ENCODE results near the gene MGST2. TPM values are rescaled to one million over a fixed set of nuclear protein-coding genes. Genes with fewer than 3 reads are reported as not detected.

The MGST2 gene
- total RNA-seq, 2 experiments from 2014 or later: 22.9 to 25.0 TPM

DNA sequence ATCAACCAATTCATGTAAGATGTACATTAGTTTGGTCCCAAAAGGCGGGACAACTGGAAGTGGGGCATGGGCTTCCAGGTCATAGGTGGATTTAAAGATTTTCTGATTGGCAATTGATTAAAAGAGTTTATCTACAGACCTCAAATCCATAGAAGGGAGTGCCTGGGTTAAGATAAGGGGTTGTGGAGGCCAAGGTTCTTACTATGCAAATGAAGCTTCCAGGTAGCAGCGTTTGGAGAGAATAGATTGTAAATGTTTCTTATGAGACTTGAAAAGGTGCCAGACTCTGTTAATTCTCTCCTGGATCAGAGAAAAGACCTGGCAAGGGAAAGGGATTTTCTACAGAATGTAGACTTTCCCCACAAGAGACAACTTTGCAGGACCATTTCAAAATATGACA lies 2.4 kb downstream of the MGST2 start:
- Mint-ChIP-seq H3K9me3 (no peaks in the 10 kb centered on the region), H3K27ac (no peak overlapping the region), H3K36me3 (ENCODE audit: low read depth) (peaks cover 17% of the 10 kb centered on the region), H3K27me3 (no peaks in the 10 kb centered on the region), H3K4me3 (no peak overlapping the region), H3K4me1 (peaks cover 40% of the 10 kb centered on the region)
- DNase-seq: no peak
- POLR2A ChIA-PET: no interaction called here
- CTCF ChIA-PET: interaction anchor here (1.5 kb wide), 1 partner anchor 11 kb away, joined by 5 read pairs; no protein-coding TSS in a partner anchor

DNA sequence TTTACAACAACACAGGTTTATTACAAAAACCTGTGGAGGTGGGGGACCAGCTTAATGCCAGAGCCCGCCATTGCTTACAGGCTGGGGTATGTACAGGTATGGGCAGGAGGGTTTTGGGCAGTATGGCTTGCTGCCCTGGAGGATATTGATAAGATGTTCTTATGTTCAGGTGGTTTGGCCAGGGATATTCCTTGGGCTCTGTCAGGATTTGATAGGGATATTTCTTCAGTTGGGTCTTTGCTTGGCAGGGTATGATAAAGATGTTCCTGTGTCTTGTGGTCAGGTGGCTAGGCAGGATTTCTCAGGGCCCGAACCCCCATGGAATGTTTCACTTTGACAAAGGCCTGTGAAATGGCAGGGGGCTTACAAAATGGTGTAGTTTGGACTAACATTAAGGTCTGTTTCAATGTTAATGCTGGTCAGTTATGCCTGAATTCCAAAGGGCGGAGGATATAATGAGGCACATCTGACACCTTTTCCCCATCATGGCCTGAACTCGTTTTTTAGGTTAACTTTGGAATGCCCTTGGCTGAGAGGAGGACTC lies 3.1 kb downstream of the MGST2 start:
- ChIA-PET POLR2A (no interaction called here), CTCF (interaction anchor here (1.1 to 1.5 kb wide), 2 partner anchors 12 to 14 kb away, joined by 4 to 5 read pairs; no protein-coding TSS in a partner anchor)
- DNase-seq: no peak
- peaks cover 40% of the 10 kb centered on the region for H3K4me1 Mint-ChIP-seq
- no peaks in the 10 kb centered on the region for H3K9me3 Mint-ChIP-seq
- no peak overlapping the region for H3K4me3 Mint-ChIP-seq
- no peak overlapping the region for H3K27ac Mint-ChIP-seq
- no peaks in the 10 kb centered on the region for H3K27me3 Mint-ChIP-seq
- peaks cover 17% of the 10 kb centered on the region for H3K36me3 Mint-ChIP-seq (ENCODE audit: low read depth)

DNA sequence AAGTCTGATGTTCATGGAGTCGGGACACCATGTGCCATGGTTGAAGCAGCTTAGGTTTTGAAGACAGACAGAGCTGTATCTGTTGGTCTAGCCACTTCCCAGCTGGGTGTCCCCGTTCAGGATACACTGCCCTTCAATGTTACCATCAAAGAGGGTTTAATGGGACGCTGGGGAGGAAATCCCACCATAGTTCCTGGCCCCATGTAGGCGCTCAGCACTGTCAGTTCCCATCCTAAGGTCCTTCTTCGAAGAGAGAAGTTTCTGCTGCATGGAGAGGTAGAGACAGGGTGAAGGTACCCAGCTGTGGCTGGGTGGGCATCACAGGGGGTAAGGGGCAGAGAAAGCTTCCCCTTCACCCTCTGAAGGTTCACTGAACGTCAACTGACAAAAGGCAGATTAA lies 3.7 kb downstream of the MGST2 start:
- DNase-seq: no peak
- H3K9me3 Mint-ChIP-seq: no peaks in the 10 kb centered on the region
- H3K4me3 Mint-ChIP-seq: no peak overlapping the region
- POLR2A ChIA-PET: interaction anchor here (0.5 kb wide), 1 partner anchor 13 kb away, joined by 4 read pairs; no protein-coding TSS in a partner anchor
- H3K27ac Mint-ChIP-seq: no peak overlapping the region
- no peaks in the 10 kb centered on the region for H3K27me3 Mint-ChIP-seq
- CTCF ChIA-PET: interaction anchor here (1.1 to 1.5 kb wide), 2 partner anchors 12 to 14 kb away, joined by 4 to 5 read pairs; no protein-coding TSS in a partner anchor
- H3K36me3 Mint-ChIP-seq (ENCODE audit: low read depth): peaks cover 17% of the 10 kb centered on the region
- peaks cover 40% of the 10 kb centered on the region for H3K4me1 Mint-ChIP-seq

DNA sequence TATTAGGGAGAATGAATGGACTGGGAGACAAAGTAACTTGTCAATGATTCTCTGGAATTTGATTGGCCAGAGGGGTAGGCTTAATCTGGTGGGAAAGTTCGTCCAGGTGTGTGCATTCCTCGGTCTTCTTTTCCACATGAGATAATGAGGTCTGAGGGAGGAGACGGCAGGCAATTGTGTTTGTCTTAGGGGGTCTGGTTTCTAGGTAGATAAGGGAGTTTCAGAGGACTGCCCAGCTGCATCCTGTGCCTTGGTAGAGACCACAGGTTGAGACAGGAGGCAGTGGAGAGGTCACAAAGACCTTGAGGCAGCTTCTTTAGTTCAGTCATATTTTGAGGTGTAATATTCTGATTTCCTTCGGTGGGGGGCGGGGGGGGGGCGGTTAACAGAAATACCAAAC lies 4.3 kb downstream of the MGST2 start:
- DNase-seq: no peak
- Mint-ChIP-seq H3K4me3 (no peak overlapping the region), H3K9me3 (no peaks in the 10 kb centered on the region), H3K27me3 (no peaks in the 10 kb centered on the region), H3K4me1 (peaks cover 40% of the 10 kb centered on the region), H3K36me3 (ENCODE audit: low read depth) (peaks cover 17% of the 10 kb centered on the region), H3K27ac (no peak overlapping the region)
- ChIA-PET CTCF (interaction anchor here (0.6 to 1.2 kb wide), 3 partner anchors 12 to 490 kb away, joined by 4 to 5 read pairs (median 4); no protein-coding TSS in a partner anchor), POLR2A (no interaction called here)

DNA sequence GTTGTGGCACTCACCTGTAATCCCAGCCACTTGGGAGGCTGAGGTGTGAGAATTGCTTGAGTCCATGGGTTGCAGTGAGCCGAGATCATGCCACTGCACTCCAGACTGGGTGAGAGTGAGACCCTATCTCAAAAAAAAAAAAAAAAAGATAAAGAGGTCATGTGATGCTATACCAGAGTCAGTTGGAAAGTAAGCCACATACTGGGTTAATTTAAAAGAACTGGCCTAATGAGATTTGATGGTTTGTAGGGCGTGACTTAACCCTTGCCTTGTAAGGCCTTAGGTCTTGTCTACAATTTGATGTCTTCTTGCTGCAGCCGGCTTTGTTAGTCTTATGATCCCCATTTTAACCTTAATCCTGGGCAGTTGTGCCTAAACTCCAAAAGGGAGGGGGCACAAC lies 5.2 kb downstream of the MGST2 start:
- H3K36me3 Mint-ChIP-seq (ENCODE audit: low read depth): peaks cover 17% of the 10 kb centered on the region
- ChIA-PET CTCF (interaction anchor here (0.6 to 1.2 kb wide), 2 partner anchors 13 to 490 kb away, joined by 4 to 5 read pairs; no protein-coding TSS in a partner anchor), POLR2A (no interaction called here)

DNA sequence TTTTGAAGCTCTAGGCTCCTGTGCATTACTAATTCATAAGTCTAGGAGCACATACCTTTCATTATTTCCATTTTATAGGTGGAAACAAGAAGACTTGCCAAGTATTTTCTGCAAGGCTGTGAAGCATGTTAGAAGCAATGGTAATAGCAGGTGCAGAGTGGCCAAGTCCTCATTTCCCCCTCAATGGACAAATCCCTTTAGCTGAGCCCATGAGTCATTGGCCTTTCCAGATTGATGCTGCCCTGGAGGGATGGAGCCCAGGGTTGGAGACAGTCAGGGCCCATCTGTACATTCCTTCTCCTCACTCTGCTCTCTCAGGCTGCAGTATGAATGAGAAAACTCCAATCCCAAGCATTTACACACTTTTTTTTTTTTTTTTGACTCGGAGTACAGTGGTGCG lies 6.6 kb downstream of the MGST2 start:
- H3K9me3 Mint-ChIP-seq: no peaks in the 10 kb centered on the region
- H3K4me3 Mint-ChIP-seq: no peak overlapping the region
- no peak overlapping the region for H3K27ac Mint-ChIP-seq
- H3K4me1 Mint-ChIP-seq: peaks cover 31% of the 10 kb centered on the region
- no peak for DNase-seq
- CTCF ChIA-PET: interaction anchor here (1.0 to 1.1 kb wide), 2 partner anchors 8 to 15 kb away, joined by 4 to 5 read pairs; no protein-coding TSS in a partner anchor
- peaks cover 12% of the 10 kb centered on the region for H3K36me3 Mint-ChIP-seq (ENCODE audit: low read depth)
- POLR2A ChIA-PET: no interaction called here
- H3K27me3 Mint-ChIP-seq: no peaks in the 10 kb centered on the region

More for the DNA sequence above, 5.2 kb downstream of the MGST2 start:
- Mint-ChIP-seq H3K4me1 (peaks cover 34% of the 10 kb centered on the region), H3K27me3 (no peaks in the 10 kb centered on the region), H3K4me3 (no peak overlapping the region), H3K9me3 (no peaks in the 10 kb centered on the region), H3K27ac (no peak overlapping the region)
- DNase-seq: no peak

DNA sequence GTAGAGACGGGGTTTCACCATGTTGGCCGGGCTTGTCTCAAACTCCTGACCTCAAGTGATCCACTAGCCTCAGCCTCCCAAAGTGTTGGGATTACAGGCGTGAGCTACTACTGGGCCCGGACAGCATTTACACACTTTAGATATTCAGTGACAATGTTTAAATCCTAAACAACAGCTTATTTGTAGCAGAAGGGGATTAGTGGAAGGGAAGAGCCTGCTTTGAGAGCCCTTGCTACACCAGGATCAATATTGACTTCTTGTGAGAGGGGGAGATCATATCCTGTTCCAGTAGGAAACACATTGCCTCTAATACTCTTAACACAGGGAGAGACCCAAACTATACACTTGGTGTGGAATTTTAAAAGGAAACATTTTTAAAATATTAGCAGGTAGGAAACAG lies 7.1 kb downstream of the MGST2 start:
- POLR2A ChIA-PET: no interaction called here
- CTCF ChIA-PET: interaction anchor here (1.0 to 1.1 kb wide), 2 partner anchors 9 to 16 kb away, joined by 4 to 5 read pairs; no protein-coding TSS in a partner anchor
- peaks cover 11% of the 10 kb centered on the region for H3K36me3 Mint-ChIP-seq (ENCODE audit: low read depth)
- H3K27ac Mint-ChIP-seq: no peak overlapping the region
- H3K27me3 Mint-ChIP-seq: no peaks in the 10 kb centered on the region
- no peak for DNase-seq
- no peaks in the 10 kb centered on the region for H3K9me3 Mint-ChIP-seq
- no peak overlapping the region for H3K4me3 Mint-ChIP-seq
- peaks cover 26% of the 10 kb centered on the region for H3K4me1 Mint-ChIP-seq

DNA sequence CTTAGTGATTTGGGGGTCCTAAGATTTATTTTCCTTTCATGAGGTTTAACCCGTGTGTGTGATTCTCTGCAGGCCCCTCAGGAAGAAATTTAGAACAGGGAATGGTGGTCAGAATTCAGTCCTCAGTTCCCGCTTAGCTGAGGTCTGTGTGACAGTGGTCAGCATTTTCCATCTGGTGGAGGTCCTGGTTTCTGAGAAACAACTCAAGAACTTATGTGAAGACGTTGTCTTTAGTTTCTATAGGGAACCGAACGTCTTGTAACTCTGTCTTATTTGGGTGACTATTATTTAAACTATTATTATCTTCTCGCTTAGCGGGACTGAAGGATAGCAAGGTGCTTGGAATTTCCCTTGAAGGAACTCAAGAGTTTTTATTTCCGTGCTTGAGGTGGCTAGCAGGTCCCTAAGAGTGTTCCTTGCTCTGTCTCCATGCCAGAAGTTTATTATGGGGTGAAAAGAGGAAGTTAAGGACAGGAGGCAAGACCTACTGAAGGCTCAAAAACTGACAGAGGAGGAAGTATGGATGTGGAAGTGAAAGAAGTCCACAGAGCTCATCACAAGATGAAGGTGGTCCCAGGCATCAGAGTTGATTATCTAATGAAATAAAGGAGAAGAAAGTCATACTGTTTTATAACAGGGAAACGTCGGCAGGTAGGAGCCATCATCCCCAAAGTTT lies 9.4 kb downstream of the MGST2 start:
- Mint-ChIP-seq H3K27me3 (no peaks in the 10 kb centered on the region), H3K4me1 (peaks cover 10% of the 10 kb centered on the region), H3K9me3 (no peaks in the 10 kb centered on the region), H3K4me3 (no peak overlapping the region), H3K27ac (no peak overlapping the region), H3K36me3 (ENCODE audit: low read depth) (peaks cover 23% of the 10 kb centered on the region)
- ChIA-PET CTCF (interaction anchor here (1.1 to 2.0 kb wide), 2 partner anchors 13 to 16 kb away, joined by 3 to 5 read pairs; no protein-coding TSS in a partner anchor), POLR2A (no interaction called here)
- no peak for DNase-seq

DNA sequence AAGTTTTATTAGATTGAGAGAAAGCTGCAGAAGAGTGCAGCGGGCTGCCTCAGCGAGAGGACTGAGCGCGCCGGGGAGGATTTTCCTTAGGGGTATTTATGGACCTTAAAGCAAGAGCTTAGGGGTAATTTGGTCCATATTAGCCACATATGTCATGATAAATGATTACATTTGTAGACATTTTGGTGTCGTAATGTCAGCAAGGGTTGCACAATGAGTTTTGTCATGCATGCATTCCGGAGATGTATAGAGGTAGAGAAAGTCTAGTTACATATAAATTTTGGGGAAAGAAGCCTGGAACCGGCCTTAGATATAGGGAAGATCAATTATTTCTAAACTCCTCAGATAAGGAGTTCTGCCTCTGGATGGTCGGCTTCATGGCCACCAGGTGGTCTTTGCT lies 10.0 kb downstream of the MGST2 start:
- peaks cover 10% of the 10 kb centered on the region for H3K4me1 Mint-ChIP-seq
- no peak overlapping the region for H3K27ac Mint-ChIP-seq
- DNase-seq: no peak
- H3K36me3 Mint-ChIP-seq (ENCODE audit: low read depth): peaks cover 29% of the 10 kb centered on the region
- H3K4me3 Mint-ChIP-seq: no peak overlapping the region
- POLR2A ChIA-PET: no interaction called here
- H3K27me3 Mint-ChIP-seq: no peaks in the 10 kb centered on the region
- CTCF ChIA-PET: interaction anchor here (2.0 kb wide), 1 partner anchor 17 kb away, joined by 5 read pairs; no protein-coding TSS in a partner anchor
- no peaks in the 10 kb centered on the region for H3K9me3 Mint-ChIP-seq

DNA sequence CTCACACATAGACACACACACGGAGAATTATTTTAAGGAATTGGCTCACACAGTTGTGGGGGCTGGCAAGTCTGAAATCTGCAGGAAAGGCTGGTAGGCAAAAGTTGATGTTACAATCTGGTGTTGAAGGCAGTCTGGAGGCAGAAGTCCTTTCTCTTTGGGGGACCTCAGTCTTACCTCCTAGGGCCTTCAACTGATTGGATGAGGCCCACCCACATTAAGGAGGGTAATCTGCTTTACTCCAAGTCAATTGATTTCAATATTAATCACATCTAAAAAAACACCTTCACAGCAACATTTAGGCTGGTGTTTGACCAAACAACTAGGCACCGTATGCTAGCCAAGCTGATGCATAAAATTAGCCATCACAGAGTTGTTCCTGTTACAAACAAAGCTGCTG lies 10.7 kb downstream of the MGST2 start:
- peaks cover 10% of the 10 kb centered on the region for H3K4me1 Mint-ChIP-seq
- H3K27me3 Mint-ChIP-seq: no peaks in the 10 kb centered on the region
- no peaks in the 10 kb centered on the region for H3K9me3 Mint-ChIP-seq
- DNase-seq: no peak
- H3K27ac Mint-ChIP-seq: no peak overlapping the region
- ChIA-PET CTCF (no interaction called here), POLR2A (no interaction called here)
- peaks cover 36% of the 10 kb centered on the region for H3K36me3 Mint-ChIP-seq (ENCODE audit: low read depth)
- no peak overlapping the region for H3K4me3 Mint-ChIP-seq

DNA sequence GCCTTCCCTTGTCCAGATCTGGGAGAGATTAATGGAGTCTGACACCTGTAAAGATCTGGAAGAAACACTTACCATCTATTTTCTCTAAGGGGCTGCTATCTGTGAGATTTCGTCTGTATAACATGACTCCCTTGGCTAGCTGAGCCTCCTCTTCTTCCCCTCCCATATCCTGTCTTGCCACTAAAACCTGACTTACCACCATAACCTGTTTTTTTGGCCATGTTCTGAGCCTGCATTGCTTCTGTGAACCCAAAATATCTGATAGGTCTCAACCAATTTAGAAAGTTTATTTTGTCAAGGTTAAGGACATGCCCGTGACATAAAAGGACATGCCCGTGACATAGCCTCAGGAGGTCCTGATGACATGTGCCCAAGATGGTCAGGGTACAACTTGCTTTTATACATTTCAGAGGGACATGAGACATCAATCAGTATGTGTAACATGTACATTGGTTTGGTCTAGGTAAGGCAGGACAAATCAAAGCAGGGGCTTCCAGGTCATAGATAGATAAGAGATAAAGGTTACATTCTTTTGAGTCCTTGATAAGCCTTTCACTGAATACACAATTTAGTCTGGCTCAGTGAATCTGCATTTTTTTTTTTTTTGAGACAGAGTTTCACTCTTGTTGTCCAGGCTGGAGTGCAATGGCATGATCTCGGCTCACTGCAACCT lies 11.4 kb downstream of the MGST2 start:
- Mint-ChIP-seq H3K36me3 (ENCODE audit: low read depth) (peaks cover 36% of the 10 kb centered on the region), H3K9me3 (no peaks in the 10 kb centered on the region), H3K4me3 (no peak overlapping the region), H3K27me3 (no peaks in the 10 kb centered on the region), H3K27ac (no peak overlapping the region), H3K4me1 (peaks cover 11% of the 10 kb centered on the region)
- ChIA-PET POLR2A (no interaction called here), CTCF (no interaction called here)
- DNase-seq: no peak

DNA sequence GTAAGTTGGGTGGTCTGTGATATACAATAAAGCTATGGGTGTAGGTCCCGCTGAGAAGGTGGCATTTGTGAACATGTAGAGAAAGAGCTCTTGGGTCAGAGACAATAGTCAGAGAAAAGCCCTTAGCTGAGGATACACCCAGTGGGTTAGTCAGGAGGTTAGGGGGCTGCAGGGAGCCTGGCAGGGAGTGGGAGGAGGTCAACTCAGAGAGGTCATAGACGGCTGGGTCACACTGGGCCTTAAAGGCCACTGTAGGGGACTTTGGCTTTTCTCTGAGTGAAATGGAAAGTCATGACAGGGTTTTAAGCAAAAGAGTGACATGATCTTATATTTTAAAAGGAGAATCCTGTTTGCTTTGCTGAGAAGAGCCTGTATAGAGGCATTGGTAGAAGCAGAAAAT lies 16.7 kb downstream of the MGST2 start:
- Mint-ChIP-seq H3K4me1 (peaks cover 31% of the 10 kb centered on the region), H3K36me3 (ENCODE audit: low read depth) (peaks cover 69% of the 10 kb centered on the region), H3K27ac (no peak overlapping the region), H3K9me3 (peaks cover 16% of the 10 kb centered on the region), H3K4me3 (no peak overlapping the region), H3K27me3 (no peaks in the 10 kb centered on the region)
- DNase-seq: no peak
- CTCF ChIA-PET: interaction anchor here (0.7 to 1.7 kb wide), 2 partner anchors 13 to 396 kb away, joined by 3 to 4 read pairs; no protein-coding TSS in a partner anchor
- POLR2A ChIA-PET: interaction anchor here (0.6 kb wide), 1 partner anchor 13 kb away, joined by 4 read pairs; no protein-coding TSS in a partner anchor

DNA sequence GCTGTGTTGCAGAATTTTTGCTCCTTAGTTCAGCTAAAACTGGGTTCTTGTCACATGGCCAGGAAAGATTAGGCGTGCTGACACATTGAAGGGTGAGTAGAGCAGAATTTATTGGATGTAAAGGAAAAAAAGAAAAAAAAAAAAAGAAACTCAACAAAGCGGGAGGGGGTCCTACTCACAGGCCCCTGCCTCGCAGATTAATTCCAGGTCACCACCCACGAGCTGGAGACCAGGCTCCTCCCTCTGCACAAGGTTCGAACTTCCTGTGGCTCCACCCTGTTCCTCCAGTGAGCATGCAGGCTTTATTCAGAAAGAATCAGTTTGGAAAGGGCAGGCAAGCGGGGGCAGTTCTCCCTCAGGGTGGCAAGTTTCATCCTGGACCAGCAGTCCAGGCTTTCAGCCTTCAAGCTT lies 17.1 kb downstream of the MGST2 start:
- ChIA-PET CTCF (interaction anchor here (1.7 kb wide), 1 partner anchor 13 kb away, joined by 4 read pairs; no protein-coding TSS in a partner anchor), POLR2A (interaction anchor here (0.6 kb wide), 1 partner anchor 13 kb away, joined by 4 read pairs; no protein-coding TSS in a partner anchor)
- Mint-ChIP-seq H3K4me1 (peaks cover 31% of the 10 kb centered on the region), H3K4me3 (no peak overlapping the region), H3K9me3 (peaks cover 16% of the 10 kb centered on the region), H3K36me3 (ENCODE audit: low read depth) (peaks cover 69% of the 10 kb centered on the region), H3K27me3 (no peaks in the 10 kb centered on the region), H3K27ac (no peak overlapping the region)
- no peak for DNase-seq

All from activated CD4-positive, alpha-beta T cell treated with anti-CD3 and anti-CD28 coated beads, Interleukin-2, amount 10 ng/mL, durations not matched to agents 7 days and 5 days (primary cell).